Activated CD4-positive, alpha-beta memory T cell treated with anti-CD3 and anti-CD28 coated beads for 36 hours (primary cell): ENCODE data around the gene ADGRV1. TPM values are rescaled to one million over a fixed set of nuclear protein-coding genes. Genes with fewer than 3 reads are reported as not detected.
"Not testable (repeated sequence)": the region's sequence is repeated elsewhere in the genome, so short reads cannot be mapped to it uniquely, and the experiment has no call there.

Source experiments
- CTCF ChIA-PET: fragments of 350-600 bp; sonication (Branson Sonifier 250); formaldehyde crosslinking; loops from one replicate; lab custom pipeline; 2021; ENCODE audit warnings: antibody characterized with exemption, inconsistent platforms; lab: Charles Lee
- POLR2A ChIA-PET: fragments of 350-600 bp; sonication (Branson Sonifier 250); formaldehyde crosslinking; loops from one replicate; lab custom pipeline; 2021; ENCODE audit warnings: antibody characterized with exemption; lab: Charles Lee
- DNase-seq: peaks from one replicate; pipeline ENCODE4 v3.0.0-alpha.2; 2020
- H3K27ac Mint-ChIP-seq: one replicate; pipeline ENCODE4 v1.8.0; 2021; ENCODE audit warnings: mixed read lengths
- H3K27me3 Mint-ChIP-seq: one replicate; pipeline ENCODE4 v1.8.0; 2021; ENCODE audit warnings: mixed read lengths
- H3K36me3 Mint-ChIP-seq: one replicate; pipeline ENCODE4 v1.8.0; 2021; ENCODE audit warnings: mixed read lengths
- H3K4me1 Mint-ChIP-seq: one replicate; pipeline ENCODE4 v1.8.0; 2021; ENCODE audit warnings: low read depth, mixed read lengths
- H3K4me3 Mint-ChIP-seq: one replicate; pipeline ENCODE4 v1.8.0; 2021; ENCODE audit warnings: mild to moderate bottlenecking, mixed read lengths
- H3K9me3 Mint-ChIP-seq: one replicate; pipeline ENCODE4 v1.8.0; 2021; ENCODE audit warnings: mixed read lengths
- intact Hi-C: fragments of 100-400 bp; cut with micrococcal nuclease; formaldehyde crosslinking; loops from one replicate; pipeline ENCODE4 v1.15.1; 2023
- total RNA-seq, 2 experiments: library from RNA; stranded (reverse); gene quantifications; one replicate each; pipeline ENCODE4 v1.2.3, GENCODE V29; 2021

Gene ADGRV1
- total RNA-seq, 2 experiments from 2014 or later = 0.05 TPM; not detected in 1

DNA sequence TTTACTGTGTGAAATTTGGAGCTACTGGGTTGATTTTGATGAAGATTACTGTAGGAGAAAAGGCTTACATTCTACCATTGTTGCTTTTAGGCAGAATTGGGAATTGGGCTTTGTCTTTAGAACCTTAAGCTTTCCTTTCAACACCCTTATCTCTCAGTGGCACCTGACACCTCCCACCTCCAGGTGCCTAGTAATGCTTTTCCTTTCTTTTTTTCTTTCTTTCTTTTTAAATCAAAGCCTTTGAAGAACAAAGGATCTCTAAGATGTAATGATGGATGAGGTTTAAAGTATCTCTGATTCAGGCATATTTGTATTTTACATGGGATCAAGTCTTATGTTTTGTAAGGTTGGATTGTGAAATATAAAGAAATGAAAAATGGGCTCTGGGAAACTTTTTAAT is 2.9 kb upstream of the ADGRV1 start:
- intact Hi-C loops = loop anchor here (5.0 kb wide), 1 partner anchor 52 kb away; no protein-coding TSS in a partner anchor
- no peaks in the 10 kb centered on the region for H3K36me3 Mint-ChIP-seq
- POLR2A ChIA-PET = no interaction called here
- H3K27me3 Mint-ChIP-seq = peaks cover 38% of the 10 kb centered on the region
- no peaks in the 10 kb centered on the region for H3K9me3 Mint-ChIP-seq
- H3K27ac Mint-ChIP-seq = no peak overlapping the region
- DNase-seq = no peak
- H3K4me3 Mint-ChIP-seq = no peak overlapping the region
- CTCF ChIA-PET = no interaction called here
- peaks cover 6% of the 10 kb centered on the region for H3K4me1 Mint-ChIP-seq

DNA sequence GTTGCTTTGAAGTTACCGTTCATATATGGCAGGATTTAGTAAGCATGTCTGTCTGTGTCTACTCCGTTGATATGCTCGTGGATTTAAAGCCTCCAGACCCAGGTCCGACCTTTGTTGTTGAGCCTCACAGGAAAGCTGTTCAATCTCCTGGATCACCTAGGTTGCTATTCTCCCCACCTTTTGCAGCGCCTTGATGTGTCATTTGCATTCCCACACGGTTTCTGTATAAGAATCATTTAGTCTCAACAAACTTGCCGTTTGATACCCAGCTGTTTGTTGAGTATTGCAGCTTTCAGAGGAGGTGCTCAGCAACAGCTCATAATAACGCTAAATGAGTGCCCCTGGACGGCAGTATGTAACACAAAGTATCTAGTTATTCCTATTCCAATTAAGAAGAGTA is 1.2 kb upstream of the ADGRV1 start:
- Mint-ChIP-seq H3K9me3 (no peaks in the 10 kb centered on the region), H3K27me3 (peaks cover 38% of the 10 kb centered on the region), H3K4me1 (peaks cover 6% of the 10 kb centered on the region), H3K36me3 (no peaks in the 10 kb centered on the region), H3K27ac (no peak overlapping the region), H3K4me3 (no peak overlapping the region)
- ChIA-PET CTCF (no interaction called here), POLR2A (no interaction called here)
- intact Hi-C loops = loop anchor here (5.0 kb wide), 1 partner anchor 50 kb away; no protein-coding TSS in a partner anchor
- no peak for DNase-seq

DNA sequence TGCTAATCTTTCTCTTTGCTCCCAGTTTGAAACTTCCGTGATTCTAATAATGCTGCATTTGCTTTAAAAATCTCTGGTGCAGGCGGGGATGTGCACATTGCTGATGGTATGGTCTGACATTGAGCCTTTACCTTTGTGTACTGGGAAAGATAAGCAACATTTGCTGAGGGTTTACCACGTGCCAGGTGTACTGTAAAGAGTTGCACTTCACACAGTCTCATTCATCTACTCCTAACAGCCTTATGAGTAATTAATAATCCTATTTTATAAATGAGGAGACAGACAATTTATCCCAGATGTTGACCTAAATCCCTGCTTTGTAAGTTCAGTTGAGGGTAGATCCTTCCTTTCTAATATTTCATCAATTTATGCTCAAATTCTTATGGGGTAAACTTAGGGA is 726 bp upstream of the ADGRV1 start:
- Mint-ChIP-seq H3K27me3 (peaks cover 39% of the 10 kb centered on the region), H3K9me3 (no peaks in the 10 kb centered on the region), H3K36me3 (no peaks in the 10 kb centered on the region), H3K4me3 (no peak overlapping the region), H3K4me1 (peaks cover 6% of the 10 kb centered on the region), H3K27ac (no peak overlapping the region)
- POLR2A ChIA-PET = no interaction called here
- CTCF ChIA-PET = no interaction called here
- intact Hi-C loops = loop anchor here (5.0 kb wide), 1 partner anchor 49 kb away; no protein-coding TSS in a partner anchor
- no peak for DNase-seq

DNA sequence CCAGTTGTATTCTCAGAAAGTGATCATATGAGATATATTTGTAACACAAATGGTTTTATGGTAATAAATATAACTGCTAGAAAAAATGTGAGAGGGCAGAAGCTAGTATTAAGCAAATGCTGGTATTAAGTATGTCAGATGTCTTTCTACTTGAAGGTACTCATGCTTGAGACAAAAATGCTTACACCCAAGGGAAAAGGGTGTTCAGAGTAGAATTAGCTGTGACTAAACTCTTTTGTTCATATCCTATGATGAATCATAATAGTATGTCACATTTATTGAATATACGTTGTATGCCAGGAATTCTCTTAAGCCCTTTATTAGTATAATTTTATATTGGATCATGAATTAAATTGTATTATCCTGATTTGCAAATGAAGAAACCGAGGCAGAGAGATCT is 2.2 kb downstream of the ADGRV1 start:
- H3K4me3 Mint-ChIP-seq = no peak overlapping the region
- peaks cover 6% of the 10 kb centered on the region for H3K4me1 Mint-ChIP-seq
- ChIA-PET CTCF (no interaction called here), POLR2A (no interaction called here)
- no peaks in the 10 kb centered on the region for H3K36me3 Mint-ChIP-seq
- H3K9me3 Mint-ChIP-seq = no peaks in the 10 kb centered on the region
- intact Hi-C loops = no loop called here
- DNase-seq = no peak
- H3K27me3 Mint-ChIP-seq = peaks cover 36% of the 10 kb centered on the region
- no peak overlapping the region for H3K27ac Mint-ChIP-seq

DNA sequence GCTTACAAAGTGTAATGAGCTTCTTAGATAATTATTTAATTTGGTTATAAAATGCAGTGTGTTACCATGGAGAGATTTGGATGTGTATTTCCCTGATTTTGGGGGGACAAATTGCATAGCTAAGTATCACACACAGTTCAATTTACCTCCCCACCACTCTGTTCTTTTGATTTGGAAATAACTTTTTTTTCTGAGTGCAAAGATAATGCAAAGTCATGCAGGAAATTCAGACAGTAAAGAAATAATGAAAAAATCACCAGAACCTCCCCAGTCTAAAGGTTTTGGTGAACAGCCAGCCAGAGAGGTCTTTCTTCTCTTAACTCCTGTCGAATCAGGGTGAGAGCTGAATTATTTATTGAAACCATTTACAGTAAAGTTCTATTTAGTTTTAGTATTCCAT is 3.2 kb downstream of the ADGRV1 start:
- no peak overlapping the region for H3K27ac Mint-ChIP-seq
- peaks cover 6% of the 10 kb centered on the region for H3K4me1 Mint-ChIP-seq
- no peaks in the 10 kb centered on the region for H3K9me3 Mint-ChIP-seq
- ChIA-PET CTCF (no interaction called here), POLR2A (no interaction called here)
- no peak for DNase-seq
- H3K4me3 Mint-ChIP-seq = no peak overlapping the region
- H3K36me3 Mint-ChIP-seq = no peaks in the 10 kb centered on the region
- intact Hi-C loops = no loop called here
- peaks cover 33% of the 10 kb centered on the region for H3K27me3 Mint-ChIP-seq

DNA sequence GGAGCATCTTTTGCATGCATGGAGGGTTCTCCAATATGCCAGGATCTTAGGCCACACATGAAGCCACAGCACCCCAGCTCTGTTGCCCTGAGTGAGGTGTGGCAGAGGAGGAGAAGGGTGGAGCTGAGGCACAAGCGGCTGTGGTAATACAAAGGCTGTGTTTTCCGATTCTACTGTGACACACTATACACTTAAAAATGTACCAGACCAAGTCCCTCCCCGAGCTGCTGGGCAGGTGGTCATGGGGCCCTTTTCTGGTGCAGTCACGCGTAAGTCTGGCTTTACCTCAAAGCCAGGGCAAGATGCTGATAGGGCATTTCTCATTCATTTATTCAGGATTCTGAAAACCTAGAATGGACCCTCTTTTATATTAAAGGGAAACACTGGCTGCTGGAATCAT is 3.7 kb downstream of the ADGRV1 start:
- intact Hi-C loops = no loop called here
- Mint-ChIP-seq H3K27me3 (peaks cover 31% of the 10 kb centered on the region), H3K9me3 (no peaks in the 10 kb centered on the region), H3K4me1 (peaks cover 6% of the 10 kb centered on the region), H3K36me3 (no peaks in the 10 kb centered on the region), H3K4me3 (no peak overlapping the region), H3K27ac (no peak overlapping the region)
- DNase-seq = no peak
- POLR2A ChIA-PET = no interaction called here
- CTCF ChIA-PET = no interaction called here

DNA sequence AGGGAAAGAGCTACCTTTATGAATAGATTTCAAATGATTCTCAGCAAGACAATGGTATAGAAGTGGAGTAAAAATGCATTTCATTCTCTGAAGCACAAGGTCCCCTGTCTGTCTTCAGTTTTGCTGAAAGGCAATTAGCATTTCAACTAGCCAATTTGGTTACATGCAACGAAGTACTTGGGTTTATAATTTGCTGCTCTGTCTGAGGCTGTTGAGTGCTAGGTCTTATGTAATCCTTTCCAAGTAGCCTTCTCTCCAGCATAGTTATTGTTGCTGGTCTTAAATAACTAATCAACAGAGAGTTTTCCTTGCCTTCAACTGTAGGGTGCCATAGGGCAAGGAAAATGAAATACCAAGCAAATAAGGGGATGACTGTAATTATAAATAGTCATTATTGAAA is 4.5 kb downstream of the ADGRV1 start:
- H3K4me3 Mint-ChIP-seq = no peak overlapping the region
- H3K27ac Mint-ChIP-seq = no peak overlapping the region
- ChIA-PET CTCF (no interaction called here), POLR2A (no interaction called here)
- peaks cover 5% of the 10 kb centered on the region for H3K4me1 Mint-ChIP-seq
- H3K27me3 Mint-ChIP-seq = peaks cover 23% of the 10 kb centered on the region
- H3K36me3 Mint-ChIP-seq = no peaks in the 10 kb centered on the region
- no peaks in the 10 kb centered on the region for H3K9me3 Mint-ChIP-seq
- intact Hi-C loops = no loop called here
- DNase-seq = no peak

DNA sequence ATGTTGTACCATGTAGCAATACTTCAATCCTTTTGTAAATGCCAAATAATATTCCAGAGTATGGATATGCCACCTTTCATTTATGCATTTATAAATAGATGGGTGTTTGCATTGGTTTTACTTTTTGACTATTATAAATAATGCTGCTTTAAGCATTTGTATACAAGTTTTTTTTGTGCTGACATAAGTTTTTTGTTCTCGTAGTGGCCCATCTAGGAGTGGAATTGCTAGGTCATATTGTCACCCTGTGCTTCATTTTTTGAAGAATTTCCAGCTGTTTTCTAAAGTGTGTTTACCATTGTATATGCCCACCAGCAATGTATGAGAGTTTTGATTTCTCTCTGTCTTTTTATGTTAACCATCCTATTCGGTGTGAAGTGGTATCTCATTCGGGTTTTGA is 6.9 kb downstream of the ADGRV1 start:
- POLR2A ChIA-PET = interaction anchor here (0.6 kb wide), 1 partner anchor 94 kb away, joined by 3 read pairs; no protein-coding TSS in a partner anchor
- CTCF ChIA-PET = no interaction called here
- Mint-ChIP-seq H3K4me1 (no peaks in the 10 kb centered on the region), H3K36me3 (no peaks in the 10 kb centered on the region), H3K4me3 (no peak overlapping the region), H3K27me3 (peaks cover 17% of the 10 kb centered on the region), H3K27ac (no peak overlapping the region), H3K9me3 (no peaks in the 10 kb centered on the region)
- no peak for DNase-seq
- intact Hi-C loops = no loop called here

DNA sequence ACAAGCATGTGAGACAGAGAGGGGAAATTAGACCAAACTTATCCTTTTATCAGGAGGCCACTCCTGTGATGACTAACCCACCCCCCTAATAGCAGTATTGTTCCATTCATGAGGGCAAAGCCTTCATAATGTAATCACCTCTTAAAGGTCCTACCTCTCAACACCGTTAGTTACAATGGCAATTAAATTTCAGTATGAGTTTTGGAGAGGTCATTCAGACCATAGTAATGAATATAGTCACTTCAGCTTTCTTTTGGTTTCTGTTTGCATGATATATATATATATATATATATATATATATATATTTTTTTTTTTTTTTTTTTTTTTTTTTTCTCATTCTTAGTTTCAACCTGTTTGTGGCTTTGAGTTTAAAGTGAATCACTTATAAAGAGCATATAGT is 10.5 kb downstream of the ADGRV1 start:
- H3K36me3 Mint-ChIP-seq = no peaks in the 10 kb centered on the region
- intact Hi-C loops = no loop called here
- no peak for DNase-seq
- no peak overlapping the region for H3K4me3 Mint-ChIP-seq
- no peaks in the 10 kb centered on the region for H3K9me3 Mint-ChIP-seq
- POLR2A ChIA-PET = no interaction called here
- H3K27ac Mint-ChIP-seq = no peak overlapping the region
- H3K4me1 Mint-ChIP-seq = no peaks in the 10 kb centered on the region
- CTCF ChIA-PET = no interaction called here
- peaks cover 20% of the 10 kb centered on the region for H3K27me3 Mint-ChIP-seq

DNA sequence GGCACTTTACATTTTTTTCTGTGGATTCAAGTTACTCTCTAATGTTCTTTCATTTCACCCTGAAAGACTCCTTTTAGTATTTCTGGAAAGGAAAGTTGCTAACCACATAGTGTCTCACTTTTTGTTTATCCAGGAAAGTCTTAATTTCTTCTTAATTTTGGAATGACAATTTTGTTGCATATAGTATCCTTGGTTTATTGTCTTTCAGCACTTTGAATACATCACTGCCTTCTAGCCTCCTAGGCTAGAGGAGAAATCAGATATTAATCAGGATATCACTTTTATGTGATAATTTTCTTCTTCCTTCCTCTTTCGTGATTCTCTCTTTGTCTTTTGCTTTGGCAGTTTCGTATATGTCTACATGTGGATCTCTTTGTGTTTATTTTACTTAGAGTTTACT is 11.4 kb downstream of the ADGRV1 start:
- DNase-seq = no peak
- Mint-ChIP-seq H3K4me3 (no peak overlapping the region), H3K27me3 (peaks cover 20% of the 10 kb centered on the region), H3K9me3 (no peaks in the 10 kb centered on the region), H3K36me3 (no peaks in the 10 kb centered on the region), H3K27ac (no peak overlapping the region), H3K4me1 (no peaks in the 10 kb centered on the region)
- CTCF ChIA-PET = no interaction called here
- POLR2A ChIA-PET = no interaction called here
- intact Hi-C loops = no loop called here

DNA sequence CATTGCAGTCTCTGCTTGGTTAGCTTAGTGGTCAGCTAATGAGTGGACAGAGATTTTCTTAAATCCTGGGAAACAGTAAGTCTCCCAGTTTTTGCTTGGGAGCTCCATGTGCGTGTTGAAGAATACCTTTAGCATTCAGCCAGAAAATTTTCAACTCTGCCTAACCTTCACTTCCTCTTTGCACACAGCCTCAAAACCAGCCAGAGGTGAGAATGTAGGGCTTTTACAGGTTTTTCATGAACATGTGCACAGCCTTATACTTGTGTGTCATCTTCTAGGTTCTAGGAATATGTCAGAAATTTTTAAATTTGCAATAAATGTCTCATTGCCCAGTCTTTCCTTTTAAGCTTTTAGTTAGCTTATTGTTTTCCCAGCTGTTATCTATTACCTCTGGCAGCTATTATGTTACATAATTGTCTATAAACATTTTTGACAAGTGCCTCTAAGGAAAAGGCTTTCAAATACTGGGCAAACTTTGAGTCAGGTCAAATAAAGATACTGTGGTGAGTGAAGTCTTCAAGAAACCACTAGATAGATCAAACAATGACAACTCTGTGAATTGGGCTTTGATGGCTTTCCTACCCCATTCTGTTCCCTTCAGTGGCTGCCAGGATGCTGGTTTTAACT is 12.7 kb downstream of the ADGRV1 start:
- H3K27me3 Mint-ChIP-seq = peaks cover 22% of the 10 kb centered on the region
- CTCF ChIA-PET = no interaction called here

DNA sequence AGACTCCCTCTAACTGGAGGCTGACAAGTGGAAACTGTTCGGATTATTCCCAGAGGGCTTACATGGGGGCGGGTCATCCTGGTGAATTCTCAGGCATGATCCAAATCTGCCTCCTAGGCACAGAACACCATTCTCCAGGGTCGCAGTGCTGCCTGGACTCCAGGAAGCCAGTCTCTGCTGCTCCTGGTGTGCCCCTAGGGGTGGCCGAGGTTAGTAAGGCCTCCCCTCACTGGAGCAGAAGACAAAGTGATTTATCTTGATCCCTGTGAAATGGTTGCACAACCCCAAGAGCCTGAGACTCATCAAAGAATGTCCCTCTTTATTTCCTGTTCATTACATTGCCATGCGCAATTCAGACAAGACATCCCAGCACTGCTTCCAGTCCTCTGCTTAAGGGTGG is 17.1 kb downstream of the ADGRV1 start:
- H3K27ac Mint-ChIP-seq = no peak overlapping the region
- H3K27me3 Mint-ChIP-seq = peaks cover 31% of the 10 kb centered on the region
- ChIA-PET CTCF (no interaction called here), POLR2A (no interaction called here)
- H3K9me3 Mint-ChIP-seq = peaks cover 18% of the 10 kb centered on the region
- no peaks in the 10 kb centered on the region for H3K36me3 Mint-ChIP-seq
- no peak for DNase-seq
- H3K4me3 Mint-ChIP-seq = no peak overlapping the region
- no peaks in the 10 kb centered on the region for H3K4me1 Mint-ChIP-seq
- intact Hi-C loops = no loop called here

More for the DNA sequence above, 12.7 kb downstream of the ADGRV1 start:
- Mint-ChIP-seq H3K4me3 (no peak overlapping the region), H3K27ac (no peak overlapping the region), H3K9me3 (no peaks in the 10 kb centered on the region), H3K4me1 (no peaks in the 10 kb centered on the region), H3K36me3 (no peaks in the 10 kb centered on the region)
- intact Hi-C loops = no loop called here
- no peak for DNase-seq
- POLR2A ChIA-PET = no interaction called here

DNA sequence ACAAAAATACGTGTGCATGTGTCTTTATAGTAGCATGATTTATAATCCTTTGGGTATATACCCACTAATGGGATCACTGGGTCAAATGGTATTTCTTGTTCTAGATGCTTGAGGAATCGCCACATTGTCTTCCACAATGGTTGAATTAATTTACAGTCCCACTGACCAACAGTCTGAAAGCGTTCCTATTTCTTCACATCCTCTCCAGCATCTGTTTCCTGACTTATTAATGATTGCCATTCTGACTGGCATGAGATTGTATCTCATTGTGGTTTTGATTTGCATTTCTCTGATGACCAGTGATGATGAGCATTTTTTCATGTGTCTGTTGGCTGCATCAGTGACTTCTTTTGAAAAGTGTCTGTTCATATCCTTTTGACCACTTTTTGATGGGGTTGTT is 18.0 kb downstream of the ADGRV1 start:
- Mint-ChIP-seq H3K27me3 (peaks cover 33% of the 10 kb centered on the region), H3K9me3 (peaks cover 18% of the 10 kb centered on the region)
- H3K27ac Mint-ChIP-seq, H3K4me1 Mint-ChIP-seq, H3K4me3 Mint-ChIP-seq, POLR2A ChIA-PET, H3K36me3 Mint-ChIP-seq, DNase-seq, intact Hi-C loops, CTCF ChIA-PET: not testable (repeated sequence)
